ENCODE data around the gene PNLIPRP3.
"Not testable (repeated sequence)": the region's sequence is repeated elsewhere in the genome, so short reads cannot be mapped to it uniquely, and the experiment has no call there.

The PNLIPRP3 gene

GRCh38 chr10:116427671-116428070 is at the start of gene PNLIPRP3:
TSS of gene PNLIPRP3 (plus strand) at chr10:116427847. CDS start at chr10:116428013, 166 bp downstream.
- no peak for DNase-seq

GRCh38 chr10:116382290-116382689 is 45.4 kb upstream of the PNLIPRP3 start:
- DNase-seq, result no peak

GRCh38 chr10:116385311-116385710 is 42.3 kb upstream of the PNLIPRP3 start:
- no peak for DNase-seq

GRCh38 chr10:116385994-116386809 is 41.4 kb upstream of the PNLIPRP3 start:
- DNase-seq, result peak; percentile 44

- not testable (repeated sequence) for DNase-seq
These were observed 34.3 kb upstream of the PNLIPRP3 start for GRCh38 chr10:116393246-116393831.

GRCh38 chr10:116395223-116395985 is 32.2 kb upstream of the PNLIPRP3 start:
- no peak for DNase-seq

- no peak for DNase-seq
These were observed 29.4 kb upstream of the PNLIPRP3 start for GRCh38 chr10:116398224-116398623.

- no peak for DNase-seq
These were observed 24.8 kb upstream of the PNLIPRP3 start for GRCh38 chr10:116402858-116403257.

- DNase-seq, result no peak
These were observed 23.9 kb upstream of the PNLIPRP3 start for GRCh38 chr10:116403740-116404250.

DNA sequence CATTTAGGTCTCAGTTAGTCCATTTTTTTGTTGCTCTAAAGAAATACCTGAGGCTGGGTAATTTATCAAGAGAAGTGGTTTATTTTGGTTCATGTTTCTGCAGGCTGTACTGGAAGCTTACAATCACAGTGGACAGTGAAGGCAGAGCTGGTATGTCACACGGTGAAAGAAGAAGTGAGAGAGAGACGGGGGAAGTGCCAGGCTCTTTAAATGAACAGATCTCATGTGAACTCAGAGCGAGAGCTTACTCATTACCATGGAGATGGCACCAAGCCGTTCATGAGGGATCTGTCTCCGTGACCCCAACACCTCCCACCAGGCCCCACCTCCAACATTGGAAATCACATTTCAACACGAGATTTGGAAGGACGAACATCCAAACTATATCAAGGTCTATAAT is 18.9 kb upstream of the PNLIPRP3 start:
- no peak for DNase-seq

DNA sequence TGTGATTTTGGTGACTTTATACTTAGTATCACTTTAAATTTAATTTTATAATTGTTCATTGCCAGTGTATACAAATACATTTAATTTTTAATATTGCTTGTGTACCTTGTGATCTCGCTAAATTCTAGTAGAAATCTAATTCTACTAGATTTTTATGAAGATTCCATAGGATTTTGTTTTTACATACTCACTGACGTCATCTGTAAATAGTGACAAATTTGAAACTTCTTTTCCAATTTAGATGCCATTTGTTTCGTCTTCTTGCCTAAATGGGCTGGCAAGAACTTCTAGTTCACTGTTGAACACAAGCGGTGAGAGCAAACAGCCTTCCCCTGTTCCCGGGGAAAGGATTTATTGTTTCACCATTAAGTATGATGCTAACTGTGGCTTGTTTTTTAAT is 17.3 kb upstream of the PNLIPRP3 start:
- DNase-seq, result no peak

GRCh38 chr10:116417821-116418220 is 9.8 kb upstream of the PNLIPRP3 start:
- no peak for DNase-seq

DNA sequence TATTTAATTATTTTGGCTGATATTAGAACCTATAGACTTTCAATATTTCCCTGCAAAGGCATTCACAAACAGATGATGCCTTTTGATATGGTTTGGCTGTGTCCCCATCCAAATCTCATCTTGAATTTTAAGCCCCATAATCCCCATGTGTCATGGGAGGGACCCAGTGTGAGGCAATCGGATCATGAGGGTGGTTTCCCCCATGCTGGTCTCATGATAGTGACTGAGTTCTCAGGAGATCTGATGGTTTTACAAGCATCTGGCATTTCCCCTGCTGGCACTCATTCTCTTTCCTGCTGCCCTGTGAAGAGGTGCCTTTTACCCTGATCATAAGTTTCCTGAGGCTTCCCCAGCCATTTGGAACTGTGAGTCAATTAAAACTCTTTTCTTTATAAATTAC is 9.3 kb upstream of the PNLIPRP3 start:
- DNase-seq, result no peak

GRCh38 chr10:116421815-116422214 is 5.8 kb upstream of the PNLIPRP3 start:
- no peak for DNase-seq

DNA sequence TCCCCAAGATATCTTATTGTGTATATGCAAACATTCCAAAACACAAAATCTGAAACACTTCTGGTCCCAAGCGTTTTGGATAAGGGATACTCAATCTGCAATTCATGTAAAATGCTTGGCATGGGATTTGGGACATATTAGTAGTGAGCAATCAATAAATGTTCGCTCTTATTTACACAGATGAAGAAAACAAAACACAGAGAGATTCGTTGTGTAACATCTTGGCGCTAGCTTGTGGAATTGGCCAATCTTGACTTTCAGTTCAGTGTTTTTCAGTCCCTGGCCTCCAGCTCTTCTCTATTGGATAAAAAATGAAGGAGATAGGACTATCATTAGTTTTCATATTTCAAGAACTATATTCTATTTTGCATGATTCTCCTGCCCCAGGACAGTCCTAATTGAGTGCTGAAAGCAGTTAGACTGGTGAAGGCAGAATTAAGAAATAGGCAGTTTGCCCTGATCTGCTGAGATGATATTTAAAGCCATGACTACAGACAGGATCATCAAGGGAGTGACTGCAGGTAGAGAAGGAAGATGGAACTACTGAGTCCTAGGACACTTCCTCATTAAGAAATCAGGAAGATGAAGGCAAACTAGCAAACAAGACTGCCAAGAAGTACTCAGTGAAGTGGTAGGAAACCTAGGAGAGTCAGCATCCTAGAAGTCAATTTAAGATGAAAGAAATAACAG is 1.8 kb downstream of the PNLIPRP3 start:
- no peak for DNase-seq

DNA sequence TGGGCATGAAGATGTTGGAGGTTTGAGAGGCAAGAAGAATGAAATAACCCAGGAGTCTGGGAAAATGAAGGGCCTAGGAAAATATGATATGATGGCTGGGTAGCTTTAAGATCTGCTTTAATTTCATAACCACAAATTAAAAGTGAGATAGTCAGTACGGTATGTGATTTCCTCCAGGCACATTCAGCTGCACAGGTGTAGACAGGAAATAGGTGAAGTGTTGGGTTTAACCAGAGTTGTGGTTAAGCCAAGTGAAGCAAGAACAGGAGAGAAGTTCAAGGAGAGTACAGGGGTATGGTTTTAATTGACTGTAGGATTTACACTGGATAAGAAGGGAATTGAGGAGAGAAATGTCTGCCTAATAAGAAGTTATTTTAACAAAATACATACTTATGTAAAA is 2.6 kb downstream of the PNLIPRP3 start:
- DNase-seq, result no peak

DNA sequence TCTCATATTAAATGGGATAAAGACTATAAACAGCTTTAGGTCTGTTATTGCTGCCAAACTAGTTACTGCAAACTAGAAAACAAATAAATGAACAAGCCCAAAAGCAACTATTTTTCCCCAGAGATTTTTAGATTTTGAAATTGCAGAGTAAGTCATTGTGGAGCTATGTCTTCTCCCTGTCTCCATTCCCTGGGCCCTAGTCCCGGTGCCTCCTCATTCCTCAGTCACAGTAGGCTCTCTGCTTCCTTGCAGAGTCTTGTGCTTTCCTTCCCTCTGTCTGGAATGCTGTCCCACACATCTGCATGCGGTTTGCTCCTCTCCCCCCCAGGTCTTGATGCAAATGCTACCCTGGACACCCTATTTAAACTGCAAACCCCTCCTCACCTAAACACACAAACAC is 4.0 kb downstream of the PNLIPRP3 start:
- no peak for DNase-seq

GRCh38 chr10:116437076-116437692 is 9.5 kb downstream of the PNLIPRP3 start:
- no peak for DNase-seq

DNA sequence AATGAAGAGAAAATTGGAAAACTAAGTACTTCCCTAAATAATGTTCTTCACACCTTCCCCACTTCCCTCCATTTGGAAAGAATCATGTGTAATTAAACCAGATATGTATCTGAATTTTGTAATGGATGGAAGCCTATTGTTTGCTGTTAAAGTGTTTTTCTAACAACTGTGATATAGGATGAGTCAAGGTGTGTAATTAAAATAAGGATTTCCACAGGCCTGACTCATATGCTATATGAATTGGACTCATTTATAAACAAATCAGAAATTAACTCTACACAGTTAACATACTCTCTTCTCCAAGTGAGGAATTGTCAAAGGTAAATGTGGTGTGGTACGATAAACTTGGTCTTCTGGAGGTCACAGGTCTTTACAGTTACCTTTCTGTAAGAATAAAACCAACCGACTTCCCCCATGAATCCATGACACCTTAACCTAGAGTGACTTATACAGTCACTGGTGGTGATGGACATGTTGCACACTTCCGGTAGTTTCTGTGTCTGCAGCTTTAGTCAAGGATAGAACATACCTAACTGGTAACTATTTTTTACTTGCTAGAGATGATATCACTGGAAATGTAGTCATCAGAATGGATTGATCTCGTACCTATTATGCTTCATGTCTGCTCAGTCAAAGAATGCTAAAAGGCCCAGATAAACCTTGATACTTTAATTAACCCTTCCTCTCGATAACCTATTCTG is 12.8 kb downstream of the PNLIPRP3 start:
- no peak for DNase-seq

- DNase-seq, result peak; percentile 30
These were observed 17.0 kb downstream of the PNLIPRP3 start for GRCh38 chr10:116444527-116445142.

- no peak for DNase-seq
These were observed 23.2 kb downstream of the PNLIPRP3 start for GRCh38 chr10:116450861-116451260.
